GM18858 (cell line): ENCODE measurements around the gene ARMH3.
"Not testable (repeated sequence)": the region's sequence is repeated elsewhere in the genome, so short reads cannot be mapped to it uniquely, and the experiment has no call there.

Source experiments
- ATAC-seq: cut with Tn5 transposase; IDR thresholded peaks from one replicate; pipeline ENCODE4 v1.9.1; 2021; ENCODE audit not compliant: unreplicated experiment

Gene ARMH3

DNA sequence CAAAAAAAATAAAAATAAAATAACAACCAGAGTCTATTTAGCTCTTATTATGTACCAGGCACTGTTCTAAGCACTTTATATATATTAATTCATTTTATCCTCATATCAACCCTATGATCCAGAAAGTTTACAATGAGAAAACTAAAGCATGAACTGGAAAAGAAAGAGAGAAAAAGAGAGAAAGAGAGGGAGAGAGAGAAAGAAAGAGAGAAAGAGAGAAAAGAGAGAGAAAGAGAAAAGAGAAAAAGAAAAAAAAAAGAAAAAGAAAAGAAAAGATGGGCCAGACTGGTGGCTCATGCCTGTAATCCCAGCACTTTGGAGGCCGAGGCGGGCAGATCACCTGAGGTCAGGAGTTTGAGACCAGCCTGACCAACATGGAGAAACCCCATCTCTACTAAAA, 9.9 kb downstream of the ARMH3 start:
- no peak for ATAC-seq

DNA sequence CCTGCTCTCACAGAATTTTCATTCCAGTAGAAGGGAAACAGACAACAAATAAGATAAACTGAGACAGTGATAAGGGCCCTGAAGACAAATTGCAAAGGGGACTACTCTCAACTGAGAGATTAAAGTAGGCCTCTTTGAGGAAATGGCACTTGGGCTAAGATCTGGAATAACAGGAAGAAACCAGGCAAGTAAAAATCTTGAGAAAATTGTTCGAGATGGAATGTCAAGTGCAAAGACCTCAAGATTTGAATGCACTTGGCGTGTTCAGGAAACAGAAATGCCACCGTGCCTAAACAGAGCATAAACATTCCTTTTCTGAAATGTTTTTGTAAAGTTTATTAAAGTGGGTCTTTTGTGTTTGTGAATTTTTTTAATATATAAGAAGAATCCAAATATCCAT, 10.7 kb downstream of the ARMH3 start:
- no peak for ATAC-seq

DNA sequence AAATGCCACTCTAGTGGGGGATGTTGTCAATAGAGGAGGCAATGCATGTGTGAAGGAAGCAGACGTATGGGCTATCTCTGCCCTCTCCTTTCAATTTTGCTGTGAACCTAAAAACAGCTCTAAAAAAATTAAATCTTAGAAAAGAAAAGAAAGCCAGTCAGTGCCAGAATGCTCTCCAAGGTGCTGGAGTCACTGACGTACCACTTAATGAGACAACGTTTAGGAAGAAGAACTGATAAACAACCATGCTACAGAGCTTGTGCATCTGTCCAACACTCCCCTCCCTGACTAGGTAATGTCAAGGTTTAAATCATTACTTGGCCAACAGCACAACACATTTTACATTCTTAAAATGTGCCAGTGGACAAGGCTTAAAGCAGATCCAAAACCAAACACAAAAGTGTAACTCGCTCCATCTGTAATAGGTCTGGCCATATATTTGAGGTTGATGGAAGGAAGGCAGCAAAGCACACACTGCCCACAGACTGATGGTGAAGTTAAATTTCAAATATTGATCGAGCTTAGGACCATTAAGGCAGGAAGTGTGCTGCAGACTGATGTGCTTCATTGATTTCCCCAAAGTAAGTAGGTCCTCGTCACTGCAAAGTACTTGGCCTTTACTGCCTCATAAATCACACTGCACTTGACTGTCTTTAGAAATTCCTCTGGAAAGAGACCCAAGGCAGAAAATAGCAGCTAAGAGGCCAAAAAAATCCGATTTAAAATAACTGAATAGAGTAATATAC, 15.5 kb downstream of the ARMH3 start:
- no peak for ATAC-seq

DNA sequence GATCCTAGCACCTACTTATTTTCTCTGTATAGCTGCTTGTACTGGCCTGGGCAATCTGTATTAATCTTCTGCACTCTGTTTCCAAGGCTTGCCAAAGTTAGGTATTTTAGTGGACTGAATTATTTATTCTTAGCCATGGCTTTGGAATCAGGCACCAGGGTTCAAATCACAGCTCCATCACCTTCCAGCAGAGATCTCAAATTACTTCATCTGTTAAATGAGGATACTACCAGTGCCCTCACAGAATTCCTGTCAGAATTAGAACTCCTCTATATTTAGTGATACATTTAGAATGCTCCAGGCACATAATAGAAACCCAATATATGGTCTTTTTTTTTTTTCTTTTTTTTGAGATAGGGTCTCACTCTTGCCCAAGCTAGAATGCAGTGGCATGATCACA, 17.6 kb downstream of the ARMH3 start:
- ATAC-seq, result no peak

DNA sequence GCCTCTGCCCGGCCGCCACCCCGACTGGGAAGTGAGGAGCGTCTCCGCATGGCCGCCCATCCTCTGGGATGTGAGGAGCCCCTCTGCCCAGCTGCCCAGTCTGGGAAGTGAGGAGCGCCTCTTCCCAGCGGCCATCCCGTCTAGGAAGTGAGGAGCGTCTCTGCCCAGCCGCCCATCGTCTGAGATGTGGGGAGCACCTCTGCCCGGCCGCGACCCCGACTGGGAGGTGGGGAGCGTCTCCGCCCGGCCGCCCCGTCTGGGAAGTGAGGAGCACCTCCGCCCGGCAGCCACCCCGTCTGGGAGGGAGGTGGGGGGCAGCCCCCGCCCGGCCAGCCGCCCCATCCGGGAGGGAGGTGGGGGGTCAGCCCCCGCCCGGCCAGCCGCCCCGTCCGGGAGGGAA, 20.2 kb downstream of the ARMH3 start:
- ATAC-seq, result not testable (repeated sequence)

DNA sequence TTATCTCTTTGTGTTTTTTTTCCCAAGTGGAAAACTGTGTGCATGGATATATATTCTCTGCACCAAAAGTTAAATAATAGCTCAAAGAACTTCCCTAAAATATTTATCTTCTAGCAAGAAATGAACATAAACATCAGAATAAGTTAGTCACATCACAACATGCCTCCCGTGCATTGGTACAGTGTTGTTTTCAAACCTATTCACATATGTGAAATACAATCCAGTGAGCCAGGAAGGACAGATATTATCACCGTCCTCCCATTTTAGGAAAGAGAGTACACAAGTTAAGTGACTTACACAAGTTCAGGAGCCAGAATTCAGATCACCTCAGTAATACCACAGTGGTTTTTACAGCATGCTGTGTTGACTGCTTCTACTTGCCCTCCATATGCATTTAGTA, 22.2 kb downstream of the ARMH3 start:
- no peak for ATAC-seq

GRCh38 chr10:102027261-102027660, 28.7 kb downstream of the ARMH3 start:
- ATAC-seq, result no peak

- ATAC-seq, result no peak
Measured at GRCh38 chr10:102024799-102025198, 31.2 kb downstream of the ARMH3 start.

GRCh38 chr10:102020938-102021337, 35.0 kb downstream of the ARMH3 start:
- ATAC-seq, result no peak

GRCh38 chr10:102017295-102017694, 38.7 kb downstream of the ARMH3 start:
- no peak for ATAC-seq

- ATAC-seq, result no peak
Measured at GRCh38 chr10:102016416-102016815, 39.6 kb downstream of the ARMH3 start.

DNA sequence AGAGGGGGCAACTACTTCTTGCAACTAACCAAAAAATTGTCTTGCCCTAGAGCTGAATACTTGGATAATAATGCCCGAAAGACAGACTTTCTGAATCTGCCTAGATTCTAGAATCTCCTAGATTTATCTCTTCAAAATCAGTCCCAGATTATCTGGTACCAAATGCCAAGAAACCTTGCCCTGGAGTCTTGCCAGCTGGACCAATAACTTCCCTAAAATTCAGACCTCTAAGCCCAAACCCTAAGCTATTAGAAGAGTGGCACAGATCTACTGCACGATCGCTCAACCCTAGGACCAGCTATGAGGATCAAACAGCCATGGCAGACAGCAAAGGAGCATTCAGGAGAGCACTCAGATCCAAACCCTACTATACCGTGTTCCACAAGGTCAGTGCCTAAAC, 45.0 kb downstream of the ARMH3 start:
- ATAC-seq, result no peak

DNA sequence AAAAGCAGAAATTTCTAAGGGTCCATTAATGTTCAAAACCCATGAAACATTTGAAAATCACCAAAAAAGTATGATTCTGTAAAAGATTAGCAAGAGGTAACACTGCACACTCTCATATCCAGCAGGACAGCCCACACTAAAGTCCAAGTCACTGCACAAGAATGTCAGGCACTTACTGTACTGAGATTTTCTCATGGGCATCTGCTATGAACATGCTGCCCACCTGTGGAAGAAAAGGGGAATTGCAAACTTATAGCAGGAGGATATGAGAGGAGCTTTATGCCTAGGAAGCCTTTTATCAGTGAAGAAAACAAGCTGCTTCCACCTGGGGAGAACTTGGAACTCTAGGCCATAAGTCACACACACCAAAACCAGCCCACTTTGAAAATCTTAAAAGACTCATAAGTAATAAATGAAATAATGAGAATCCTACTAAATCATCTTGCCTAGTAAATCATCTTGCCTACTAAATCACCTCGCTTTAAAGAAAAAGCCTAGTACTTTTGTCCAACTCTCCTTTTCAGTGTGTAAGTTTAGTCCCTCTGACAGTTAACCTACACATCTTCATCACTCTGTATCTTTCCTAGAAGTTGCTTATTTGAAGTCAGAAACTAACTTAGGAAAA, 46.1 kb downstream of the ARMH3 start:
- ATAC-seq, result no peak

DNA sequence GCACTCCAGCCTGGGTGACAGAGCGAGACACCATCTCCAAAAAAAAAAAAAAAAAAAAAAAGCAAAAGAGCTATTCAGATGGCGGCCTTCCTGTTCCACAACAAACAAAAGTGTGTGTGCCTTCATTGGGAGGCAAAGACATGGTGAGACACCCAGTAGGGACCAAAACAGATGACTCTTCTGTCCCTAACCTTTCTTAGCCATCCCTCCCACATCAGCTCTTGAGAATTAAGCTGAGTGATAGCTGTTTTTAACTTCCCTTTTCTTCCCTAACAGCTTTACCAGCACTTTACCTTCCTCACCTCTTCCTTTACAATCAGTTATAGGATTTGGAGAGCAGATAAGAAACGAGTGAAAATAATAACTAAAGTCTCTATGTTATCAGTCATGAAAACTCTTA, 48.2 kb downstream of the ARMH3 start:
- ATAC-seq, result no peak

- not testable (repeated sequence) for ATAC-seq
Measured at GRCh38 chr10:102007031-102007430, 48.9 kb downstream of the ARMH3 start.

DNA sequence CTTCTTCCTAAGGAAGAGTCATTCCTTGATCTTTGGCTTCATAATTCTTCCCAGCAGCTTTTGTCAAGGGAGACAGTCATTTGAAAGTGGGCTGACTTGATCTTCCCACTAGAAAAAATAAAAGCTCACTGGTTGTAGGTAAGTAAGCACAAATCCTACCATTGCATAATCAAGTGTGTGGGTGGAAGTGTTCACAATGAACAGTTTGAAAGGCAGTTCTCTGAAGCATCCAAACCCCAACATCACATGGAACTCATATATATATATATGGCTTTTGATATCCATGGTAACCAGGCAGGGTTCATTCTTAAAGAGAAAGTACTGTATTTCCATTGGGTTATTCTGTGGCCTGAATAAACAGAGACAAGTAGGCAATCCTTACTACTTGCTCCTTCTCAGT, 51.6 kb downstream of the ARMH3 start:
- no peak for ATAC-seq

DNA sequence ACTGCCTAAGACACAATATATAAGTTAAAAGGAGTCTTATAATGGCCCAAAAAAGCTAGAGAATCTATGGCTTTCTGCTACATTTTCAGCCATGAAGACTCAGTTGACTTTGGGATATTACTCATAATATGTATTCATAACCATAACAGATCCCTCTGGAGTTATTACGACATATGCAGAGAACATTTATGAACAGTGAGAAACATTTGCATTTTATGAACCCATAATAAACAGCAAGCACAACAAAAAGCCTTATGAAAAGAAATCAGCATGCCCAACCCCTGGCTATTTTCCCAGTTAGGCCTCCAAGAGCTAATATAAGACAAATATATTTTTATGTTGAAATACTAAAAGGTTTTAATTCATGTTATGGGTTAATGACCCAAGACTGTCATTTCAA, 52.4 kb downstream of the ARMH3 start:
- ATAC-seq, result no peak

- ATAC-seq, result peak; percentile 78
Measured at GRCh38 chr10:102001435-102002068, 54.4 kb downstream of the ARMH3 start.

- ATAC-seq, result no peak
Measured at GRCh38 chr10:101997803-101998202, 58.2 kb downstream of the ARMH3 start.

GRCh38 chr10:101995451-101996063, 60.4 kb downstream of the ARMH3 start:
- no peak for ATAC-seq

- no peak for ATAC-seq
Measured at GRCh38 chr10:101993651-101994200, 62.2 kb downstream of the ARMH3 start.

DNA sequence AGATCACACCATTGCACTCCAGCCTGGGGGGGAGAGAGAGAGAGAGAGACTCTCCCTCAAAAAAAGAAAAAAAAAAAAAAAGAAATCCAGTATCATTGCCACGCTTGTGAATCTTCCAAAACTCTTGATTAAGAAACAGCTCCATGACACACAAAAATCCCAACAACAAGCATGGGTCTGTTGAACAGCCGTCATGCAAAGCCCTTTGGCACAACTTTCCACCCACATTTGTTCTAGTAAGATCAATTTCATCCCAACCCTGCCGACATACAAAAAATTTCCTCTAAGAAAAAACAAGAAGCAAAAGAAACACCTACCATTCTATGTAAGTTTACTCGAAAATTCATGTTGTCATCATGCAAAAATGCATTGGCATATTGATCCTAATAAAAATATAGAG, 62.8 kb downstream of the ARMH3 start:
- ATAC-seq, result no peak
